ENCODE results near the gene ACOT8.
"Not testable (repeated sequence)": the region's sequence is repeated elsewhere in the genome, so short reads cannot be mapped to it uniquely, and the experiment has no call there.

- TF ChIP-seq, protein P1, sequence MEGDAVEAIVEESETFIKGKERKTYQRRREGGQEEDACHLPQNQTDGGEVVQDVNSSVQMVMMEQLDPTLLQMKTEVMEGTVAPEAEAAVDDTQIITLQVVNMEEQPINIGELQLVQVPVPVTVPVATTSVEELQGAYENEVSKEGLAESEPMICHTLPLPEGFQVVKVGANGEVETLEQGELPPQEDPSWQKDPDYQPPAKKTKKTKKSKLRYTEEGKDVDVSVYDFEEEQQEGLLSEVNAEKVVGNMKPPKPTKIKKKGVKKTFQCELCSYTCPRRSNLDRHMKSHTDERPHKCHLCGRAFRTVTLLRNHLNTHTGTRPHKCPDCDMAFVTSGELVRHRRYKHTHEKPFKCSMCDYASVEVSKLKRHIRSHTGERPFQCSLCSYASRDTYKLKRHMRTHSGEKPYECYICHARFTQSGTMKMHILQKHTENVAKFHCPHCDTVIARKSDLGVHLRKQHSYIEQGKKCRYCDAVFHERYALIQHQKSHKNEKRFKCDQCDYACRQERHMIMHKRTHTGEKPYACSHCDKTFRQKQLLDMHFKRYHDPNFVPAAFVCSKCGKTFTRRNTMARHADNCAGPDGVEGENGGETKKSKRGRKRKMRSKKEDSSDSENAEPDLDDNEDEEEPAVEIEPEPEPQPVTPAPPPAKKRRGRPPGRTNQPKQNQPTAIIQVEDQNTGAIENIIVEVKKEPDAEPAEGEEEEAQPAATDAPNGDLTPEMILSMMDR (IDR thresholded peaks at IDR 0.05), result not testable (repeated sequence)
- TF ChIP-seq POLR2A (IDR thresholded peaks at IDR 0.05), result not testable (repeated sequence)
Measured at GRCh38 chr20:45797955-45798354, 59.2 kb downstream of the ACOT8 start.
